ENCODE measurements around the gene MAML3. TPM values are rescaled to one million over a fixed set of nuclear protein-coding genes. Genes with fewer than 3 reads are reported as not detected.

Gene MAML3
- total RNA-seq, 1 donor from 2014 or later: 8.0 TPM

GRCh38 chr4:139808381-139808807, 345.6 kb downstream of the MAML3 start:
- Mint-ChIP-seq H3K4me3 (ENCODE audit: unreplicated experiment) (no peak overlapping the region), H3K9me3 (ENCODE audit: unreplicated experiment) (peaks cover 4% of the 10 kb centered on the region), H3K36me3 (ENCODE audit: unreplicated experiment) (no peaks in the 10 kb centered on the region), H3K27ac (ENCODE audit: unreplicated experiment) (no peak overlapping the region), H3K27me3 (ENCODE audit: unreplicated experiment) (no peaks in the 10 kb centered on the region), H3K4me1 (ENCODE audit: unreplicated experiment) (no peaks in the 10 kb centered on the region)
- DNase-seq (ENCODE audit: extremely low spot score, unreplicated experiment): no peak
- no peak for TF ChIP-seq CTCF (IDR thresholded peaks at IDR 0.05)

- H3K27ac Mint-ChIP-seq (ENCODE audit: unreplicated experiment): no peak overlapping the region
- TF ChIP-seq CTCF (IDR thresholded peaks at IDR 0.05): no peak
- H3K4me1 Mint-ChIP-seq (ENCODE audit: unreplicated experiment): no peaks in the 10 kb centered on the region
- H3K4me3 Mint-ChIP-seq (ENCODE audit: unreplicated experiment): no peak overlapping the region
- no peaks in the 10 kb centered on the region for H3K27me3 Mint-ChIP-seq (ENCODE audit: unreplicated experiment)
- no peaks in the 10 kb centered on the region for H3K36me3 Mint-ChIP-seq (ENCODE audit: unreplicated experiment)
- H3K9me3 Mint-ChIP-seq (ENCODE audit: unreplicated experiment): peaks cover 4% of the 10 kb centered on the region
- no peak for DNase-seq (ENCODE audit: extremely low spot score, unreplicated experiment)
Observed at GRCh38 chr4:139807483-139807882, 346.5 kb downstream of the MAML3 start.

GRCh38 chr4:139806929-139807328, 347.1 kb downstream of the MAML3 start:
- Mint-ChIP-seq H3K9me3 (ENCODE audit: unreplicated experiment) (peaks cover 4% of the 10 kb centered on the region), H3K36me3 (ENCODE audit: unreplicated experiment) (no peaks in the 10 kb centered on the region), H3K4me1 (ENCODE audit: unreplicated experiment) (no peaks in the 10 kb centered on the region), H3K27me3 (ENCODE audit: unreplicated experiment) (peaks cover 2% of the 10 kb centered on the region), H3K27ac (ENCODE audit: unreplicated experiment) (no peak overlapping the region), H3K4me3 (ENCODE audit: unreplicated experiment) (no peak overlapping the region)
- no peak for TF ChIP-seq CTCF (IDR thresholded peaks at IDR 0.05)
- DNase-seq (ENCODE audit: extremely low spot score, unreplicated experiment): no peak

- Mint-ChIP-seq H3K4me3 (ENCODE audit: unreplicated experiment) (no peak overlapping the region), H3K27ac (ENCODE audit: unreplicated experiment) (no peak overlapping the region), H3K27me3 (ENCODE audit: unreplicated experiment) (peaks cover 2% of the 10 kb centered on the region), H3K36me3 (ENCODE audit: unreplicated experiment) (no peaks in the 10 kb centered on the region), H3K9me3 (ENCODE audit: unreplicated experiment) (no peaks in the 10 kb centered on the region), H3K4me1 (ENCODE audit: unreplicated experiment) (peaks cover 3% of the 10 kb centered on the region)
- no peak for TF ChIP-seq CTCF (IDR thresholded peaks at IDR 0.05)
- DNase-seq (ENCODE audit: extremely low spot score, unreplicated experiment): no peak
Observed at GRCh38 chr4:139802931-139803330, 351.1 kb downstream of the MAML3 start.

- no peak for DNase-seq (ENCODE audit: extremely low spot score, unreplicated experiment)
- Mint-ChIP-seq H3K9me3 (ENCODE audit: unreplicated experiment) (no peaks in the 10 kb centered on the region), H3K27me3 (ENCODE audit: unreplicated experiment) (peaks cover 2% of the 10 kb centered on the region), H3K36me3 (ENCODE audit: unreplicated experiment) (no peaks in the 10 kb centered on the region), H3K27ac (ENCODE audit: unreplicated experiment) (no peak overlapping the region), H3K4me3 (ENCODE audit: unreplicated experiment) (no peak overlapping the region), H3K4me1 (ENCODE audit: unreplicated experiment) (peaks cover 3% of the 10 kb centered on the region)
- TF ChIP-seq CTCF (IDR thresholded peaks at IDR 0.05): no peak
Observed at GRCh38 chr4:139802488-139802887, 351.5 kb downstream of the MAML3 start.
